Activated T-cell treated with anti-CD3 and anti-CD28 coated beads, Interleukin-2, amount 50 U/mL, for 4 hours (primary cell): ENCODE results near the gene RUFY4. TPM values are rescaled to one million over a fixed set of nuclear protein-coding genes. Genes with fewer than 3 reads are reported as not detected.
"Not testable (repeated sequence)": the region's sequence is repeated elsewhere in the genome, so short reads cannot be mapped to it uniquely, and the experiment has no call there.

Experiments
- ATAC-seq, 2 donors: fragments of 200-7000 bp; cut with Tn5 transposase; one replicate each; pipeline ENCODE4 v1.10.0; 2021
- DNase-seq: peaks from one replicate; pipeline ENCODE4 v3.0.0-alpha.2; 2020
- H3K27me3 Mint-ChIP-seq: one replicate; pipeline ENCODE4 v1.8.0; 2021; ENCODE audit warnings: low read depth, mixed read lengths
- H3K36me3 Mint-ChIP-seq: one replicate; pipeline ENCODE4 v1.8.0; 2022; ENCODE audit warnings: mixed read lengths; ENCODE audit not compliant: insufficient read depth
- H3K4me1 Mint-ChIP-seq: one replicate; pipeline ENCODE4 v1.8.0; 2021; ENCODE audit warnings: low read depth, mixed read lengths
- H3K4me3 Mint-ChIP-seq: one replicate; pipeline ENCODE4 v1.8.0; 2021; ENCODE audit warnings: mild to moderate bottlenecking, moderate library complexity, mixed read lengths
- H3K9me3 Mint-ChIP-seq: one replicate; pipeline ENCODE4 v1.8.0; 2021; ENCODE audit warnings: mixed read lengths
- total RNA-seq, 3 donors: library from RNA; stranded (reverse); gene quantifications; one replicate each; pipeline ENCODE4 v1.2.1, GENCODE V29; 2021

Gene RUFY4
- total RNA-seq, 3 donors from 2014 or later, result 0.16 to 0.38 TPM; not detected in 1

DNA sequence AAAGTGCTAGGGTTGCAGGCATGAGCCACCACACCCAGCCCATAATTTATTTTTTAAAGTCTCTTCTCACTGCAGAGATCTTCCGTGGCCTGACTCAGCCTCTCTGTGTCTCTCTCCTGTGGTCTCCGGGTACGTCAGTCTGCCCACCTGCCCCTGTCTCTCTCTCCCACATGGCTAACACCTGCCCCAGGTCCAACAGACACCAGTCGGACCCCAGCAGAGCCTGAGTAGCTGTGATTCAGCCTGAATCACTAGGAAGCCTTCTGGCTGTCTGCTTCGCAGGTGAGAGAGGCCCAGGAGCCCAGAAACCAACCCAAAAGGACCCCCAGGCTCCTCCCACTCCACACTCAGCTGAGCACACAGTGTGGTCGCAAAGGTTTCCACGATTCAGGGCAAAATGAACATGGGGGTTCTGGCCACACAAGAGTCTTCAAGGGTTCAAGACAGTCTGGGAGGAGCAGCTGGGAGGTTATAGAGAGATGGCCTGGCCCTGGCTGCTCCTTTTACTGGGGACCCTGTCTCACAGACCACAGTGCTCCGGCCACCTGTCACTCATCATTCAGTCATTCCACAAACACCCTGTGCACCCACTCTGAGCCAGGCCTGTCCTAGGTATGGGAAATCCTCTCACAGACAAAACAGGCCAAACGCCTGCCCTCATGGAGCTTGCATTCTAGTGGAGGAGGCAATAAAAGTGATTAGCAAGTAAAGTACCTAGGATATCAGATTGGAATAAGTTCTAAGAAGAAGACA is 8.6 kb downstream of the RUFY4 start:
- Mint-ChIP-seq H3K27me3 (peaks cover 8% of the 10 kb centered on the region), H3K4me1 (no peaks in the 10 kb centered on the region), H3K9me3 (no peaks in the 10 kb centered on the region), H3K4me3 (no peak overlapping the region), H3K36me3 (no peaks in the 10 kb centered on the region)
- DNase-seq (no peak), ATAC-seq (no peak)

GRCh38 chr2:218079943-218080913 is 11.2 kb downstream of the RUFY4 start:
- H3K27me3 Mint-ChIP-seq, result peaks cover 4% of the 10 kb centered on the region
- ATAC-seq, result no peak
- no peak for DNase-seq
- no peaks in the 10 kb centered on the region for H3K9me3 Mint-ChIP-seq
- no peak overlapping the region for H3K4me3 Mint-ChIP-seq
- no peaks in the 10 kb centered on the region for H3K4me1 Mint-ChIP-seq
- no peaks in the 10 kb centered on the region for H3K36me3 Mint-ChIP-seq

GRCh38 chr2:218081063-218081462 is 12.0 kb downstream of the RUFY4 start:
- H3K27me3 Mint-ChIP-seq, result peaks cover 5% of the 10 kb centered on the region
- no peaks in the 10 kb centered on the region for H3K36me3 Mint-ChIP-seq
- H3K4me1 Mint-ChIP-seq, result no peaks in the 10 kb centered on the region
- DNase-seq (no peak), ATAC-seq (no peak)
- H3K9me3 Mint-ChIP-seq, result peaks cover 5% of the 10 kb centered on the region
- H3K4me3 Mint-ChIP-seq, result no peak overlapping the region

GRCh38 chr2:218081695-218082094 is 12.6 kb downstream of the RUFY4 start:
- no peaks in the 10 kb centered on the region for H3K4me1 Mint-ChIP-seq
- peaks cover 5% of the 10 kb centered on the region for H3K27me3 Mint-ChIP-seq
- DNase-seq, result no peak
- peaks cover 12% of the 10 kb centered on the region for H3K9me3 Mint-ChIP-seq
- no peak overlapping the region for H3K4me3 Mint-ChIP-seq
- no peak for ATAC-seq
- H3K36me3 Mint-ChIP-seq, result no peaks in the 10 kb centered on the region

- Mint-ChIP-seq H3K36me3 (no peaks in the 10 kb centered on the region), H3K4me1 (no peaks in the 10 kb centered on the region), H3K27me3 (peaks cover 5% of the 10 kb centered on the region), H3K9me3 (peaks cover 12% of the 10 kb centered on the region), H3K4me3 (no peak overlapping the region)
- ATAC-seq (no peak), DNase-seq (no peak)
These were observed 13.7 kb downstream of the RUFY4 start for GRCh38 chr2:218082586-218083351.

DNA sequence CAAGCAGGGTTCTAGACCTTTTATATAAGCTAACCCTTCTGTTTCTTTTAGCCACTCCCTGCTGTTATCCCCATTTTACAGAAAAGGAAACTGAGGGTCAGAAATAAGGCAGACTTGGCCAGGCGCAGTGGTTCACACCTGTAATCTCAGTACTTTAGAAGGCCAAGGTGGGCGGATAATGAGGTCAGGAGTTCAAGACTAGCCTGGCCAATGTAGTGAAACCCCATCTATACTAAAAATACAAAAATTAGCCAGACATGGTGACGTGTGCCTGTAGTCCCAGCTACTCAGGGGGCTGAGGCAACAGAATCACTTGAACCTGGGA is 14.3 kb downstream of the RUFY4 start:
- DNase-seq, result no peak
- Mint-ChIP-seq H3K9me3 (peaks cover 12% of the 10 kb centered on the region), H3K4me1 (no peaks in the 10 kb centered on the region), H3K27me3 (peaks cover 5% of the 10 kb centered on the region), H3K36me3 (no peaks in the 10 kb centered on the region), H3K4me3 (no peak overlapping the region)
- no peak for ATAC-seq

DNA sequence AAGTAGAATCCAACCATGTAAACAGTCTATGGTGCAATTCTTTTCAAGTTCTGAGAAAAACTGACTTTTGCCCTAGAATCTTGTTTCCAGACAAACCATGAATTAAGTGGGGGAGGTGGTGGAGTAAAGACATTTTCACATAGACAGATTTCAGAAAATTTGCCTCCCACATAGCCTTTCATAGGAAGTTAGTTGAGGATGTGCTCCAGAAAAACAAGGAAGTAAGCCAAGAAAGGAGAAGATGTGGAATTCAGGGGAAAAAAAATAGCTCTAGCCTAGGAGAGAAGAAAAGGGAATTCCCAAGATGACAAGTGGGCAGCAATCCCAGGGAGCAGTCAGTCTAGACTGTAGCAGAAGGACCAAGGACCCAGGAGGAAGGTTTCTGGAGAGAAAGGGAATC is 17.4 kb downstream of the RUFY4 start:
- H3K9me3 Mint-ChIP-seq, result peaks cover 12% of the 10 kb centered on the region
- H3K27me3 Mint-ChIP-seq, result peaks cover 3% of the 10 kb centered on the region
- no peaks in the 10 kb centered on the region for H3K36me3 Mint-ChIP-seq
- H3K4me1 Mint-ChIP-seq, result no peaks in the 10 kb centered on the region
- DNase-seq (no peak), ATAC-seq (no peak)
- H3K4me3 Mint-ChIP-seq, result no peak overlapping the region

GRCh38 chr2:218089259-218089658 is 20.2 kb downstream of the RUFY4 start:
- H3K27me3 Mint-ChIP-seq, result peaks cover 3% of the 10 kb centered on the region
- no peak for DNase-seq
- no peak for ATAC-seq
- peaks cover 12% of the 10 kb centered on the region for H3K9me3 Mint-ChIP-seq
- no peaks in the 10 kb centered on the region for H3K4me1 Mint-ChIP-seq
- H3K4me3 Mint-ChIP-seq, result no peak overlapping the region
- H3K36me3 Mint-ChIP-seq, result no peaks in the 10 kb centered on the region

DNA sequence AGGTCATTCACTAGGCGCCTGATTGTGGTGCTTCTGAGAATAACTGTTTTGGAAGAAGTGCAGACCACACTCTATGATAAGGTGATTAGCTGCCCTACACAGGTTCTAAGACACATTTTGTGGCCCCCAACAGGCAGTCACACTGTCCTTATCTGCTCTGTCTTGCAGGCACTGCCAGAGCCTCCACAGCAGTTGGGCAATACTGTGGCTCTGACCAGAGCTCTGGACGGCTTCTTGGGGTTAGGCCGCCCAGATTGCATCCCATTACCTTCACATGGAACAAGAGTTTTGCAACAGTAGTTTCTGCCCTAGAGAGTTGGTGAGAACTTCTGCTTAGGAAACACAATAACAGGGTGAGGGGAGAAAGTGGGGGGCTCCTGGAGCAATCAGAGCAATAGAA is 22.7 kb downstream of the RUFY4 start:
- no peaks in the 10 kb centered on the region for H3K27me3 Mint-ChIP-seq

DNA sequence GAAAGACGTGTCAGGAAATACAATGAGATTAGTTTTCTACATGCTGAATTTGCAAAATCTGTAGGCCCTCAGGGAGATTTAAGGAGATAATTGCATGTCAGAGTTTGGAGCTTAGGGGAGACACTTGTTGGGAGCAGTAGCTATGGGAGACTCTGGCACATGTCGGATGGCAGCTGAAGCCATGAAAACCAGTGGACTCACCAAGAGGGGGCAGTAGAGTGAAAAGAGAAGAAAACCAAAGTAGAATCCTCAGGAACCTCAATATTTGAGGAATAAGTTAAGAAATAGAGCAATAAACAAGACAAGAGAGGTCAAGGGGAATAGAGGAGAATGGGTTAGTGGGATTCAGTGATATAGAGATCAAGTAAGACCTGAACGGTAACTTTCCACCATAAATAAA is 24.8 kb downstream of the RUFY4 start:
- DNase-seq (no peak), ATAC-seq (no peak)
- Mint-ChIP-seq H3K4me3 (no peak overlapping the region), H3K4me1 (no peaks in the 10 kb centered on the region), H3K27me3 (no peaks in the 10 kb centered on the region), H3K36me3 (no peaks in the 10 kb centered on the region), H3K9me3 (no peaks in the 10 kb centered on the region)

More for the DNA sequence above, 22.7 kb downstream of the RUFY4 start:
- Mint-ChIP-seq H3K36me3 (no peaks in the 10 kb centered on the region), H3K4me1 (no peaks in the 10 kb centered on the region), H3K4me3 (no peak overlapping the region), H3K9me3 (no peaks in the 10 kb centered on the region)
- DNase-seq, result no peak
- no peak for ATAC-seq

DNA sequence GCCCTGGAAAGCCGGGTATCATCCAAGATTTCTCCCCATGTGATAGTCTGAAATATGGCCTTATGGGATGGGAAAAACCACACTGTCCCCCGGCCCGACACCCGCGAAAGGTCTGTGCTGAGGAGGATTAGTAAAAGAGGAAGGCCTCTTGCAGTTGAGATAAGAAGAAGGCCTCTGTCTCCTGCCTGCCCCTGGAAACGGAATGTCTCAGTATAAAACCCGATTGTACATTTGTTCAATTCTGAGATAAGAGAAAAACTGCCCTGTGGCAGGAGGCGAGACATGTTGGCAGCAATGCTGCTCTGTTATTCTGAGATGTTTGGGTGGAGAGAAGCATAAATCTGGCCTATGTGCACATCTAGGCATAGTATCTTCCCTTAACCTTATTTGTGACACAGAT is 26.8 kb downstream of the RUFY4 start:
- Mint-ChIP-seq H3K4me1 (no peaks in the 10 kb centered on the region), H3K27me3 (peaks cover 4% of the 10 kb centered on the region), H3K4me3 (no peak overlapping the region), H3K9me3 (no peaks in the 10 kb centered on the region), H3K36me3 (no peaks in the 10 kb centered on the region)
- DNase-seq (no peak), ATAC-seq (no peak)

DNA sequence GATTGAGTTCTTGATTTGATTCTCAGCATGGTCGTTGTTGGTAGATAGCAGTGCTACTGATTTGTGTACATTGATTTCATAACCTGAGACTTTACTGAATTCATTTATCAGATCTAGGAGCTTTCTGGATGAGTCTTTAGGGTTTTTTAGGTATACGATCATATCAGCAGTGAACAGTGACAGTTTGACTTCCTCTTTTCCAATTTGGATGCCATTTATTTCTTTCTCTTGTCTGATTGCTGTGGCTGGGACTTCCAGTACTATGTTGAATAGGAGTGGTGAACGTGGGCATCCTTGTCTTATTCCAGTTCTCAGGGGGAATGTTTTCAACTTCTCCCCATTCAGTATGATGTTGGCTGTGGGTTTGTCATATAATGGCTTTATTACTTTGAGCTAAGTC is 28.9 kb downstream of the RUFY4 start:
- ATAC-seq (no peak), DNase-seq (no peak)
- peaks cover 5% of the 10 kb centered on the region for H3K27me3 Mint-ChIP-seq

GRCh38 chr2:218108834-218109233 is 39.8 kb downstream of the RUFY4 start:
- H3K27me3 Mint-ChIP-seq, result peaks cover 45% of the 10 kb centered on the region
- not testable (repeated sequence) for H3K36me3 Mint-ChIP-seq, ATAC-seq, H3K4me3 Mint-ChIP-seq, DNase-seq, H3K4me1 Mint-ChIP-seq, H3K9me3 Mint-ChIP-seq

More for the DNA sequence above, 28.9 kb downstream of the RUFY4 start:
- no peaks in the 10 kb centered on the region for H3K36me3 Mint-ChIP-seq
- H3K4me3 Mint-ChIP-seq, result no peak overlapping the region
- H3K9me3 Mint-ChIP-seq, result no peaks in the 10 kb centered on the region
- H3K4me1 Mint-ChIP-seq, result no peaks in the 10 kb centered on the region

DNA sequence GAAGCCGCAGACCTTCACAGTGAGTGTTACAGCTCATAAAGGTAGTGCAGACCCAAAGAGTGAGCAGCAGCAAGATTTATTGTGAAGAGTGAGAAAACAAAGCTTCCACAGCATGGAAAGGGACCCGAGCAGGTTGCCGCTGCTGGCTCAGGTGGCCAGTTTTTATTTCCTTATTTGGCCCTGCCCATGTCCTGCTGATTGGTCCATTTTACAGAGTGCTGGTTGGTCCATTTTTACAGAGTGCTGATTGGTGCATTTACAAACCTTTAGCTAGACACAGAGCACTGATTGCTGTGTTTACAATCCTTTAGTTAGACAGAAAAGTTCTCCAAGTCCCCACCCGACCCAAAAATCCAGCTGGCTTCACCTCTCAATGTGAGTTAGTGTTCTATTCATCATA is 52.7 kb downstream of the RUFY4 start:
- not testable (repeated sequence) for ATAC-seq, H3K4me3 Mint-ChIP-seq, H3K36me3 Mint-ChIP-seq, DNase-seq, H3K4me1 Mint-ChIP-seq
- Mint-ChIP-seq H3K27me3 (peaks cover 20% of the 10 kb centered on the region), H3K9me3 (peaks cover 27% of the 10 kb centered on the region)
